Hepatocyte (in vitro differentiated cells): ENCODE measurements around the gene TTL. TPM values are rescaled to one million over a fixed set of nuclear protein-coding genes. Genes with fewer than 3 reads are reported as not detected.
A peak's percentile ranks its signal among the peaks of the same experiment; 100 is the strongest.
"Not testable (repeated sequence)": the region's sequence is repeated elsewhere in the genome, so short reads cannot be mapped to it uniquely, and the experiment has no call there.

Source experiments
- DNase-seq: peaks from one replicate; pipeline ENCODE4 v3.0.0-alpha.2; 2016; ENCODE audit warnings: low spot score
- H2AFZ ChIP-seq: fragments of 200-600 bp; sonication (generic); 2 replicates; pipeline ENCODE4 v1.6.0; 2016; ENCODE audit warnings: antibody characterized with exemption, mild to moderate bottlenecking
- H3K27ac ChIP-seq: fragments of 200-600 bp; sonication (generic); 2 replicates; pipeline ENCODE4 v1.5.1; 2016; ENCODE audit warnings: mild to moderate bottlenecking
- H3K27me3 ChIP-seq: fragments of 200-600 bp; sonication (generic); 2 replicates; pipeline ENCODE4 v1.6.1; 2016
- H3K36me3 ChIP-seq: fragments of 200-600 bp; sonication (generic); replicated peaks from 2 replicates; pipeline ENCODE4 v1.5.1; 2016; ENCODE audit warnings: low read depth; ENCODE audit not compliant: insufficient read depth
- H3K4me1 ChIP-seq: fragments of 200-600 bp; sonication (generic); 2 replicates; pipeline ENCODE4 v1.5.1; 2016; ENCODE audit warnings: mild to moderate bottlenecking, moderate library complexity; ENCODE audit not compliant: insufficient read depth
- H3K4me2 ChIP-seq: fragments of 200-600 bp; sonication (generic); 2 replicates; pipeline ENCODE4 v1.6.0; 2016
- H3K4me3 ChIP-seq: fragments of 200-600 bp; sonication (generic); 2 replicates; pipeline ENCODE4 v1.5.1; 2016; ENCODE audit warnings: mild to moderate bottlenecking
- H3K79me2 ChIP-seq: fragments of 200-600 bp; sonication (generic); 2 replicates; pipeline ENCODE4 v1.6.0; 2017; ENCODE audit warnings: mild to moderate bottlenecking
- H3K9me2 ChIP-seq: fragments of 200-600 bp; sonication (generic); replicated peaks from 2 replicates; pipeline ENCODE4 v1.6.0; 2017; ENCODE audit warnings: mild to moderate bottlenecking; ENCODE audit not compliant: insufficient read depth
- H3K9me3 ChIP-seq: fragments of 200-600 bp; sonication (generic); 2 replicates; pipeline ENCODE4 v1.5.1; 2016; ENCODE audit warnings: low read depth, mild to moderate bottlenecking
- H4K20me1 ChIP-seq: fragments of 200-600 bp; sonication (generic); 2 replicates; pipeline ENCODE4 v1.6.0; 2016; ENCODE audit warnings: mild to moderate bottlenecking; ENCODE audit not compliant: insufficient read depth, poor library complexity, severe bottlenecking
- EZH2 ChIP-seq: fragments of 200-600 bp; sonication (generic); IDR thresholded peaks from 2 replicates; pipeline ENCODE4 v1.6.1; 2016; ENCODE audit warnings: antibody characterized with exemption, mild to moderate bottlenecking, borderline replicate concordance
- EZH2phosphoT487 ChIP-seq: fragments of 200-600 bp; sonication (generic); IDR thresholded peaks from one replicate; pipeline ENCODE4 v1.6.1; 2018; ENCODE audit warnings: antibody characterized with exemption, mild to moderate bottlenecking, low read depth, moderate library complexity; ENCODE audit not compliant: unreplicated experiment, severe bottlenecking
- WGBS: methylation state at CpG from one replicate; pipeline ENCODE4 v1.1.6; 2016; ENCODE audit warnings: low lambda C conversion rate; ENCODE audit errors: missing lambda C conversion rate; 5-methylcytosine and 5-hydroxymethylcytosine counted together
- polyA plus RNA-seq: library from polyadenylated mRNA; unstranded; fragments of >200 nt; fragmentation: Nextera tagmentation; extraction: Ambion mirVana; gene quantifications from 2 replicates; pipeline ENCODE4 v1.2.1, GENCODE V29; 2016
- total RNA-seq: library from RNA; depleted of rRNA; stranded (reverse); fragments of >200 nt; gene quantifications from 2 replicates; pipeline ENCODE4 v1.2.3, GENCODE V29; 2014
- TF ChIP-seq, protein P1 (sequence below): fragments of 200-600 bp; sonication (generic); IDR thresholded peaks from 2 replicates; pipeline ENCODE4 v1.5.1; 2016; ENCODE audit warnings: antibody characterized with exemption, mild to moderate bottlenecking; ENCODE audit not compliant: poor library complexity

Gene TTL
- total and polyA plus RNA-seq, 2 experiments from 2014 or later = 16.9 to 22.9 TPM

DNA sequence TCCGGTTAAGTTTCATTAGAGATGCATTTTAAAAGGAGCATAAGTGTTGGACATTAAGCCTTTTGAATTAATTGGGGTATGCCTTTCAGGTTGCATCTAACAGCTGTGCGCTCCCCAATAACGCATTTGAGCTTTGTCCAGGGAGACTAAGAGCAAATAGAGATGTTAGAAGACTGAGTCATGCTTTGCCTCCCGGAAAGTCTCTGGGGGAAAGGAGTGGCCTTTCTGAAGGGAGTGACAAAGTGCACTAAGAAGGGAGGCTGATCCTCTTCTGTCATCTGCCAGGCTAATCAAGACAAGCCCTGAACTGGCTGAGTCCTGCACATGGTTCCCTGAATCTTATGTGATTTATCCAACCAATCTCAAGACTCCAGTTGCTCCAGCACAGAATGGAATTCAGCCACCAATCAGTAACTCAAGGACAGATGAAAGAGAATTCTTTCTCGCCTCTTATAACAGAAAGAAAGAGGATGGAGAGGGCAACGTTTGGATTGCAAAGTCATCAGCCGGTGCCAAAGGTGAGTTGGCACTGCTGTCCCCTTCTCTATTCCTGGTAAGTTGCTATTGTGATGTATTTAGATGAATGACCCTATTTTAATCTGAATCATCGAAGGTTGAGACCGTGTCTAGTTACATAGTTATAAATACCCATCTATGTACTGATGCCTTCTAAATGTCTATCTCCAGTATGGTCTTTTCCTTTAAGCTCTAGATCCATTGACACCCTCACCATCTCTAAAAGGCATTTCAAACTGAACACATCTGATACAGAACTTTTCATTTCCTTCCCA is 12.1 kb downstream of the TTL start:
- H3K27ac ChIP-seq = peak overlapping the region; percentile 40
- TF ChIP-seq, protein P1, sequence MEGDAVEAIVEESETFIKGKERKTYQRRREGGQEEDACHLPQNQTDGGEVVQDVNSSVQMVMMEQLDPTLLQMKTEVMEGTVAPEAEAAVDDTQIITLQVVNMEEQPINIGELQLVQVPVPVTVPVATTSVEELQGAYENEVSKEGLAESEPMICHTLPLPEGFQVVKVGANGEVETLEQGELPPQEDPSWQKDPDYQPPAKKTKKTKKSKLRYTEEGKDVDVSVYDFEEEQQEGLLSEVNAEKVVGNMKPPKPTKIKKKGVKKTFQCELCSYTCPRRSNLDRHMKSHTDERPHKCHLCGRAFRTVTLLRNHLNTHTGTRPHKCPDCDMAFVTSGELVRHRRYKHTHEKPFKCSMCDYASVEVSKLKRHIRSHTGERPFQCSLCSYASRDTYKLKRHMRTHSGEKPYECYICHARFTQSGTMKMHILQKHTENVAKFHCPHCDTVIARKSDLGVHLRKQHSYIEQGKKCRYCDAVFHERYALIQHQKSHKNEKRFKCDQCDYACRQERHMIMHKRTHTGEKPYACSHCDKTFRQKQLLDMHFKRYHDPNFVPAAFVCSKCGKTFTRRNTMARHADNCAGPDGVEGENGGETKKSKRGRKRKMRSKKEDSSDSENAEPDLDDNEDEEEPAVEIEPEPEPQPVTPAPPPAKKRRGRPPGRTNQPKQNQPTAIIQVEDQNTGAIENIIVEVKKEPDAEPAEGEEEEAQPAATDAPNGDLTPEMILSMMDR = no peak
- TF ChIP-seq EZH2phosphoT487 (no peak), EZH2 (no peak)
- H3K9me2 ChIP-seq = no peaks in the 10 kb centered on the region
- no peaks in the 10 kb centered on the region for H3K4me1 ChIP-seq
- peaks cover 6% of the 10 kb centered on the region for H3K79me2 ChIP-seq
- no peaks in the 10 kb centered on the region for H3K36me3 ChIP-seq
- no peak overlapping the region for H3K4me3 ChIP-seq
- no peaks in the 10 kb centered on the region for H3K27me3 ChIP-seq
- H3K9me3 ChIP-seq = no peaks in the 10 kb centered on the region
- H4K20me1 ChIP-seq = no peaks in the 10 kb centered on the region
- 84% methylated on average over 9 of the region's 9 CpGs for WGBS
- DNase-seq = peak; percentile 66
- H3K4me2 ChIP-seq = no peak overlapping the region
- no peak overlapping the region for H2AFZ ChIP-seq

- 90% methylated on average over 5 of the region's 5 CpGs for WGBS
- H3K9me2 ChIP-seq = no peaks in the 10 kb centered on the region
- no peaks in the 10 kb centered on the region for H4K20me1 ChIP-seq
- no peaks in the 10 kb centered on the region for H3K36me3 ChIP-seq
- no peak overlapping the region for H3K4me3 ChIP-seq
- H2AFZ ChIP-seq = no peak overlapping the region
- no peaks in the 10 kb centered on the region for H3K4me1 ChIP-seq
- H3K27me3 ChIP-seq = no peaks in the 10 kb centered on the region
- H3K27ac ChIP-seq = no peak overlapping the region
- no peak for DNase-seq
- H3K9me3 ChIP-seq = no peaks in the 10 kb centered on the region
- TF ChIP-seq EZH2phosphoT487 = no peak
- TF ChIP-seq, protein P1 = no peak
- no peak for TF ChIP-seq EZH2
- H3K79me2 ChIP-seq = peaks cover 2% of the 10 kb centered on the region
- no peak overlapping the region for H3K4me2 ChIP-seq
Measured at GRCh38 chr2:112494828-112495227, 12.9 kb downstream of the TTL start.

- not testable (repeated sequence) for DNase-seq, H3K9me2 ChIP-seq, H3K27me3 ChIP-seq, H3K36me3 ChIP-seq, H3K4me3 ChIP-seq, H3K4me2 ChIP-seq, H4K20me1 ChIP-seq, H3K79me2 ChIP-seq, H2AFZ ChIP-seq, H3K4me1 ChIP-seq, H3K9me3 ChIP-seq, H3K27ac ChIP-seq
- 75% methylated on average over 4 of the region's 4 CpGs for WGBS
Measured at GRCh38 chr2:112495878-112496277, 13.9 kb downstream of the TTL start.

DNA sequence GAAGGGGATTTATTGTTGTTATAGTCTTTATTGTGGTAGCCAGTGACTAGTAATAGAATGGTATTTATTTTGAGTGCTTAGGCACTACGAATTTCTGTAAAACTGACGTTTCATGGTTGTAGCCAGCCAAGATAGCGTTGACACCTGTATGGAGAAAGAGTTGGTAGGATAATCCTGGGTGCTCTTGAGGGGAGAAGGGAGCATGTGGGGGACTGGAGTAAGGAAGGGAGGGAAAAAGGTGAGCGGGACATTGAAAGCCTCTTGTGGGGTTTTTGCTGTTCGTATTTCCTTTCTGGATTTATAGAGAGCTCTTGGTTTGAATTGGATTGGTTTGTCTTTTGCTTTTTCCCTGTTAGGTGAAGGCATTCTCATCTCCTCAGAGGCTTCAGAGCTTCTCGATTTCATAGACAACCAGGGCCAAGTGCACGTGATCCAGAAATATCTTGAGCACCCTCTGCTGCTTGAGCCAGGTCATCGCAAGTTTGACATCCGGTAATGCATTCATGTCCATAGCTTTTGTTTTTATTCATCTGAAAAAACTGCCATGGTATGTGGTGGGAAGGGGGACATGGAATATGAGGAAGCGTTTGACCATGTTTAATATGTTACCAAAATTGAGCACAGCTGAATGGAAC is 19.0 kb downstream of the TTL start:
- not testable (repeated sequence) for H3K27ac ChIP-seq, H3K79me2 ChIP-seq, H2AFZ ChIP-seq, H3K9me2 ChIP-seq, H4K20me1 ChIP-seq, H3K9me3 ChIP-seq, H3K36me3 ChIP-seq, H3K4me2 ChIP-seq, H3K27me3 ChIP-seq, H3K4me3 ChIP-seq, H3K4me1 ChIP-seq
- DNase-seq = peak; percentile 29
- 76% methylated on average over 7 of the region's 10 CpGs for WGBS

GRCh38 chr2:112509239-112509998 is 27.5 kb downstream of the TTL start:
- H3K79me2 ChIP-seq, H3K4me1 ChIP-seq, H4K20me1 ChIP-seq, H3K9me3 ChIP-seq, H3K27ac ChIP-seq, H3K4me3 ChIP-seq, H3K27me3 ChIP-seq, DNase-seq, H3K36me3 ChIP-seq, H2AFZ ChIP-seq, H3K9me2 ChIP-seq, H3K4me2 ChIP-seq: not testable (repeated sequence)
- WGBS = 79% methylated on average over 27 of the region's 32 CpGs
